H1 (cell line): Measurements from ENCODE around the gene GRHL3. TPM values are rescaled to one million over a fixed set of nuclear protein-coding genes. Genes with fewer than 3 reads are reported as not detected.

ENCODE experiments used
- CTCF ChIA-PET: fragments of 300-600 bp; sonication (Branson Sonifier 250); formaldehyde crosslinking; loops from one replicate; lab custom pipeline; 2021; ENCODE audit not compliant: partially characterized antibody; lab: Charles Lee
- POLR2A ChIA-PET: fragments of 300-600 bp; sonication (Branson Sonifier 250); formaldehyde crosslinking; loops from one replicate; lab custom pipeline; 2021; ENCODE audit warnings: inconsistent platforms; ENCODE audit not compliant: partially characterized antibody; lab: Charles Lee
- DNase-seq, 2 experiments: peaks; one replicate each; pipeline versions ENCODE4 v3.0.0 to v3.0.0-alpha.2; 2010 to 2022; ENCODE audit warnings: low spot score in 2 of 2, low read depth in 1 of 2, mixed read lengths in 1 of 2
- FAIRE-seq: peaks from 2 replicates; lab custom pipeline; 2011; peaks lifted over from hg19 to GRCh38; lab: Jason Lieb, UNC
- H2AFZ ChIP-seq: 2 replicates; pipeline ENCODE4 v1.8.1; 2012; ENCODE audit warnings: low read length, inconsistent platforms
- H2AK5ac ChIP-seq: 2 replicates; pipeline ENCODE4 v1.6.1; 2013; ENCODE audit warnings: low read depth, low read length
- H2BK120ac ChIP-seq: replicated peaks from 2 replicates; pipeline ENCODE3; 2013; ENCODE audit warnings: low read depth, low read length, inconsistent platforms
- H2BK12ac ChIP-seq: 2 replicates; pipeline ENCODE4 v1.6.1; 2013; ENCODE audit warnings: low read depth, low read length
- H2BK15ac ChIP-seq: 2 replicates; pipeline ENCODE4 v1.6.1; 2013; ENCODE audit warnings: low read length
- H2BK20ac ChIP-seq: 2 replicates; pipeline ENCODE4 v1.6.1; 2013; ENCODE audit warnings: low read length
- H2BK5ac ChIP-seq: 2 replicates; pipeline ENCODE4 v1.6.1; 2013; ENCODE audit warnings: low read depth, low read length
- H3K14ac ChIP-seq: 2 replicates; pipeline ENCODE4 v1.6.1; 2013; ENCODE audit warnings: inconsistent platforms; ENCODE audit not compliant: insufficient read length
- H3K18ac ChIP-seq: 2 replicates; pipeline ENCODE4 v1.6.1; 2013; ENCODE audit warnings: low read length; ENCODE audit errors: extremely low read depth
- H3K23ac ChIP-seq: 2 replicates; pipeline ENCODE4 v1.6.1; 2013; ENCODE audit warnings: inconsistent platforms; ENCODE audit not compliant: insufficient read length
- H3K23me2 ChIP-seq: 2 replicates; pipeline ENCODE4 v1.6.1; 2013; ENCODE audit warnings: low read depth, low read length
- H3K27ac ChIP-seq: 2 replicates; pipeline ENCODE4 v1.6.1; 2011; ENCODE audit warnings: low read depth, low read length, inconsistent platforms
- H3K27me3 ChIP-seq, 4 experiments: replicated peaks in 1 of 4; 1 replicate in 1 of 4; 2 replicates in 3 of 4; pipeline versions ENCODE4 v1.6.1 to v1.8.1; 2011 to 2013; ENCODE audit warnings: low read length in 3 of 4, mild to moderate bottlenecking in 3 of 4, inconsistent platforms in 2 of 4, mixed read lengths in 2 of 4, moderate library complexity in 1 of 4; ENCODE audit not compliant: control insufficient read depth in 3 of 4, insufficient read depth in 3 of 4; ENCODE audit errors: extremely low read depth in 1 of 4
- H3K36me3 ChIP-seq, 4 experiments: 2 replicates each; pipeline versions ENCODE4 v1.6.1 to v1.8.1; 2011 to 2013; ENCODE audit warnings: mild to moderate bottlenecking in 4 of 4, low read length in 3 of 4, moderate library complexity in 2 of 4, control low read depth in 1 of 4, inconsistent platforms in 1 of 4; ENCODE audit not compliant: insufficient read depth in 4 of 4, control insufficient read depth in 2 of 4
- H3K4ac ChIP-seq: replicated peaks from 2 replicates; pipeline ENCODE3; 2013; ENCODE audit warnings: low read length, low read depth, mixed read lengths, inconsistent platforms; ENCODE audit not compliant: insufficient read length
- H3K4me1 ChIP-seq, 4 experiments: replicated peaks in 1 of 4; 1 replicate in 1 of 4; 2 replicates in 3 of 4; pipeline versions ENCODE4 v1.6.1 to v1.8.1; 2011 to 2013; ENCODE audit warnings: low read length in 3 of 4, inconsistent platforms in 2 of 4, mixed read lengths in 1 of 4; ENCODE audit not compliant: insufficient read depth in 4 of 4, control insufficient read depth in 3 of 4
- H3K4me2 ChIP-seq, 2 experiments: 2 replicates each; pipeline versions ENCODE4 v1.6.1 to v1.8.1; 2011 to 2013; ENCODE audit warnings: low read depth in 2 of 2, low read length in 2 of 2, control low read depth in 1 of 2, inconsistent platforms in 1 of 2, mild to moderate bottlenecking in 1 of 2; ENCODE audit not compliant: insufficient read depth in 1 of 2
- H3K4me3 ChIP-seq, 4 experiments: fragments of 200-600, 300-600 bp in 1 of 4; sonication (generic), shearing (Covaris generic), sonication (Bioruptor Twin) in 1 of 4; 2 replicates each; pipeline versions ENCODE4 v1.5.1 to v1.8.1; 2011 to 2016; ENCODE audit warnings: low read length in 4 of 4, low read depth in 3 of 4, control low read depth in 2 of 4, inconsistent platforms in 2 of 4, mild to moderate bottlenecking in 2 of 4, mixed read lengths in 1 of 4, moderate library complexity in 1 of 4; ENCODE audit not compliant: insufficient read depth in 2 of 4; ENCODE audit errors: extremely low read depth in 1 of 4
- H3K56ac ChIP-seq: replicated peaks from 2 replicates; pipeline ENCODE3; 2013; ENCODE audit warnings: low read depth, mild to moderate bottlenecking, mixed read lengths, low read length, inconsistent platforms; ENCODE audit not compliant: insufficient read length
- H3K79me1 ChIP-seq: 2 replicates; pipeline ENCODE4 v1.6.1; 2013; ENCODE audit warnings: low read depth, low read length, control low read depth
- H3K79me2 ChIP-seq, 2 experiments: 2 replicates each; pipeline versions ENCODE4 v1.6.1 to v1.8.1; 2012 to 2013; ENCODE audit warnings: low read length in 2 of 2, mild to moderate bottlenecking in 2 of 2, inconsistent platforms in 1 of 2; ENCODE audit not compliant: insufficient read depth in 2 of 2, control insufficient read depth in 1 of 2
- H3K9ac ChIP-seq, 4 experiments: replicated peaks in 1 of 4; 1 replicate in 1 of 4; 2 replicates in 3 of 4; pipeline versions ENCODE4 v1.6.1 to v1.8.1; 2011 to 2013; ENCODE audit warnings: low read depth in 3 of 4, low read length in 3 of 4, control low read depth in 2 of 4, mild to moderate bottlenecking in 2 of 4, moderate library complexity in 2 of 4, inconsistent platforms in 1 of 4; ENCODE audit errors: extremely low read depth in 1 of 4
- H3K9me3 ChIP-seq, 2 experiments: 2 replicates each; pipeline versions ENCODE4 v1.6.1 to v1.8.1; 2012 to 2013; ENCODE audit warnings: mild to moderate bottlenecking in 2 of 2, moderate library complexity in 2 of 2, control low read depth in 1 of 2, inconsistent platforms in 1 of 2, low read depth in 1 of 2, low read length in 1 of 2, mixed read lengths in 1 of 2; ENCODE audit not compliant: insufficient read depth in 2 of 2
- H4K20me1 ChIP-seq, 2 experiments: replicated peaks in 1 of 2; 2 replicates each; pipeline versions ENCODE3 to v1.8.1; 2011 to 2013; ENCODE audit warnings: inconsistent platforms in 2 of 2, low read length in 2 of 2, mild to moderate bottlenecking in 1 of 2; ENCODE audit not compliant: insufficient read depth in 2 of 2, control insufficient read depth in 1 of 2
- H4K5ac ChIP-seq: 2 replicates; pipeline ENCODE4 v1.6.1; 2013; ENCODE audit warnings: low read length, low read depth, mixed read lengths, inconsistent platforms; ENCODE audit not compliant: insufficient read length
- H4K8ac ChIP-seq: 2 replicates; pipeline ENCODE4 v1.8.0; 2013; ENCODE audit warnings: mild to moderate bottlenecking, moderate library complexity, low read length, inconsistent platforms; ENCODE audit not compliant: insufficient read depth; ENCODE audit errors: extremely low read depth
- H4K91ac ChIP-seq: replicated peaks from 2 replicates; pipeline ENCODE3; 2013; ENCODE audit warnings: low read length, mixed read lengths, inconsistent platforms; ENCODE audit not compliant: insufficient read length
- BACH1 ChIP-seq: IDR thresholded peaks from 2 replicates; pipeline ENCODE4 v1.6.1; 2012; ENCODE audit warnings: low read length, improper control_type of control experiment
- CEBPB ChIP-seq: IDR thresholded peaks from 2 replicates; pipeline ENCODE4 v1.6.1; 2012; ENCODE audit warnings: low read depth, low read length
- CREB1 ChIP-seq: IDR thresholded peaks from 2 replicates; pipeline ENCODE4 v1.6.1; 2012; ENCODE audit warnings: inconsistent platforms
- NANOG ChIP-seq: IDR thresholded peaks from 2 replicates; pipeline ENCODE4 v1.6.1; 2011; ENCODE audit warnings: low read length, low read depth, mild to moderate bottlenecking, inconsistent platforms; ENCODE audit not compliant: insufficient read depth, poor library complexity, severe bottlenecking
- RAD21 ChIP-seq, 2 experiments: IDR thresholded peaks in 1 of 2; conservative IDR thresholded peaks in 1 of 2; 2 replicates each; pipeline ENCODE4 v1.6.1; 2011; ENCODE audit warnings: low read depth in 2 of 2, low read length in 2 of 2, improper control_type of control experiment in 1 of 2, inconsistent platforms in 1 of 2, mild to moderate bottlenecking in 1 of 2, moderate library complexity in 1 of 2
- RXRA ChIP-seq: IDR thresholded peaks from 2 replicates; pipeline ENCODE4 v1.6.1; 2011; ENCODE audit warnings: low read depth, mild to moderate bottlenecking, low read length, moderate library complexity; ENCODE audit not compliant: insufficient read depth
- SP2 ChIP-seq: IDR thresholded peaks from 2 replicates; pipeline ENCODE4 v1.6.1; 2012; ENCODE audit warnings: mild to moderate bottlenecking, low read length, inconsistent platforms
- YY1 ChIP-seq: IDR thresholded peaks from 2 replicates; pipeline ENCODE4 v1.6.1; 2011; ENCODE audit warnings: low read depth, mild to moderate bottlenecking, low read length
- WGBS, 2 experiments: shearing (Covaris generic) in 1 of 2; methylation state at CpG; one replicate each; pipeline versions ENCODE4 v1.1.6 to v1.1.7; 2013 to 2015; ENCODE audit warnings: low lambda C conversion rate in 2 of 2, mixed read lengths in 2 of 2, inconsistent platforms in 1 of 2, low coverage in 1 of 2, missing lambda C conversion rate in 1 of 2; ENCODE audit not compliant: insufficient replicate concordance in 2 of 2, insufficient coverage in 1 of 2, insufficient read length in 1 of 2; ENCODE audit errors: extremely low coverage in 1 of 2, missing lambda C conversion rate in 1 of 2; 5-methylcytosine and 5-hydroxymethylcytosine counted together
- polyA plus RNA-seq, 7 experiments: library from polyadenylated mRNA; depleted of rRNA in 3 of 7; stranded (reverse) in 5 of 7; unstranded in 2 of 7; fragments of >200 nt in 5 of 7; fragments of 200-250 nt in 2 of 7; gene quantifications; 1 replicate in 5 of 7; 2 replicates in 1 of 7; 4 replicates in 1 of 7; pipeline versions ENCODE4 v1.2.1 to v1.2.3, GENCODE V29; 2011 to 2013; ENCODE audit warnings: missing spikeins in 2 of 7, mixed read lengths in 2 of 7
- total RNA-seq: library from RNA; stranded (reverse); fragmentation: NEBNext Ultra II Directional; extraction: Animal tissue kit (Norgen Biotek cat#: 25700); gene quantifications from 2 replicates; pipeline ENCODE4 v1.2.1, GENCODE V29; 2021
- TF ChIP-seq, protein P1 (sequence below), 3 experiments: IDR thresholded peaks; 1 replicate in 2 of 3; 2 replicates in 1 of 3; pipeline versions ENCODE4 v1.5.1 to v1.6.1; 2011; ENCODE audit warnings: low read length in 3 of 3, mild to moderate bottlenecking in 3 of 3, inconsistent platforms in 2 of 3, low read depth in 1 of 3, moderate library complexity in 1 of 3; ENCODE audit not compliant: insufficient read depth in 1 of 3; ENCODE audit errors: control extremely low read depth in 1 of 3

The GRHL3 gene
- total and polyA plus RNA-seq, 2 of the 8 experiments (the other 6 are each of a cell fraction or from before 2014, with no cell fraction given), result 0.80 to 1.8 TPM

- POLR2A ChIA-PET, result interaction anchor here (0.6 to 2.2 kb wide), 6 partner anchors 158 to 241 kb away, joined by 3 to 6 read pairs (median 3); no protein-coding TSS in a partner anchor
- no peaks in the 10 kb centered on the region for H4K20me1 ChIP-seq
- H3K4me2 ChIP-seq, result no peak overlapping the region
- no peak overlapping the region for H4K91ac ChIP-seq
- no peak overlapping the region for H2BK15ac ChIP-seq
- H2AFZ ChIP-seq, result no peak overlapping the region
- no peaks in the 10 kb centered on the region for H3K79me1 ChIP-seq
- FAIRE-seq (no peak), DNase-seq (peak in 1 of 2 experiments; percentile 66)
- H3K4me1 ChIP-seq, result peaks cover 0 to 2% (median 0%) of the 10 kb centered on the region in 4 experiments; a peak in 4 of 7 replicates
- no peaks in the 10 kb centered on the region for H3K36me3 ChIP-seq
- no peak overlapping the region for H3K9ac ChIP-seq
- H3K23ac ChIP-seq, result no peak overlapping the region
- no peak overlapping the region for H3K4me3 ChIP-seq
- 36% methylated on average over 12 of the region's 12 CpGs; no CpG with 5 or more reads in 1 of the 2 experiments for WGBS, 2 experiments
- no peaks in the 10 kb centered on the region for H3K23me2 ChIP-seq
- no peaks in the 10 kb centered on the region for H3K27me3 ChIP-seq
- no peak overlapping the region for H3K27ac ChIP-seq
- no peak overlapping the region for H2BK12ac ChIP-seq
- CTCF ChIA-PET, result interaction anchor here (0.6 to 8.4 kb wide), 87 partner anchors 9 to 647 kb away, joined by 3 to 465 read pairs (median 5); partner anchors contain the start of genes IFNLR1, NIPAL3 and STPG1
- no peak overlapping the region for H3K56ac ChIP-seq
- H2AK5ac ChIP-seq, result no peak overlapping the region
- H4K5ac ChIP-seq, result no peak overlapping the region
- H3K14ac ChIP-seq, result no peak overlapping the region
- no peaks in the 10 kb centered on the region for H3K79me2 ChIP-seq
- no peaks in the 10 kb centered on the region for H3K9me3 ChIP-seq
- H3K4ac ChIP-seq, result no peak overlapping the region
- H2BK20ac ChIP-seq, result no peak overlapping the region
- H2BK120ac ChIP-seq, result no peak overlapping the region
- no peak overlapping the region for H3K18ac ChIP-seq
- H2BK5ac ChIP-seq, result no peak overlapping the region
- H4K8ac ChIP-seq, result no peak overlapping the region
- no peak for TF ChIP-seq SP2
- peak; percentile 98 for TF ChIP-seq RAD21 (IDR thresholded peaks at IDR 0.05 in 1 of 2, conservative IDR thresholded peaks at IDR 0.05 in 1 of 2; ENCODE audit: low read depth in 2 of 2, low read length in 2 of 2)
- TF ChIP-seq RXRA, result no peak
- no peak for TF ChIP-seq NANOG
- TF ChIP-seq BACH1, result no peak
- TF ChIP-seq CREB1, result peak; percentile 25; the same call in 1 of the 2 replicates
- TF ChIP-seq, protein P1, sequence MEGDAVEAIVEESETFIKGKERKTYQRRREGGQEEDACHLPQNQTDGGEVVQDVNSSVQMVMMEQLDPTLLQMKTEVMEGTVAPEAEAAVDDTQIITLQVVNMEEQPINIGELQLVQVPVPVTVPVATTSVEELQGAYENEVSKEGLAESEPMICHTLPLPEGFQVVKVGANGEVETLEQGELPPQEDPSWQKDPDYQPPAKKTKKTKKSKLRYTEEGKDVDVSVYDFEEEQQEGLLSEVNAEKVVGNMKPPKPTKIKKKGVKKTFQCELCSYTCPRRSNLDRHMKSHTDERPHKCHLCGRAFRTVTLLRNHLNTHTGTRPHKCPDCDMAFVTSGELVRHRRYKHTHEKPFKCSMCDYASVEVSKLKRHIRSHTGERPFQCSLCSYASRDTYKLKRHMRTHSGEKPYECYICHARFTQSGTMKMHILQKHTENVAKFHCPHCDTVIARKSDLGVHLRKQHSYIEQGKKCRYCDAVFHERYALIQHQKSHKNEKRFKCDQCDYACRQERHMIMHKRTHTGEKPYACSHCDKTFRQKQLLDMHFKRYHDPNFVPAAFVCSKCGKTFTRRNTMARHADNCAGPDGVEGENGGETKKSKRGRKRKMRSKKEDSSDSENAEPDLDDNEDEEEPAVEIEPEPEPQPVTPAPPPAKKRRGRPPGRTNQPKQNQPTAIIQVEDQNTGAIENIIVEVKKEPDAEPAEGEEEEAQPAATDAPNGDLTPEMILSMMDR (IDR thresholded peaks at IDR 0.05; ENCODE audit: control extremely low read depth in 1 of 3, insufficient read depth in 1 of 3, low read depth in 1 of 3, low read length in 3 of 3), result peak; percentile 93 to 96 (median 95)
- TF ChIP-seq YY1, result 0 out of 2 replicates have a peak, but pooled peaks have one; percentile 10
- TF ChIP-seq CEBPB, result no peak
Observed at GRCh38 chr1:24390924-24391782, 72.0 kb downstream of the GRHL3 start.
